LNCaP clone FGC (cell line): Measurements from ENCODE around the gene ITPKB.
"Not testable (repeated sequence)": the region's sequence is repeated elsewhere in the genome, so short reads cannot be mapped to it uniquely, and the experiment has no call there.

ENCODE experiments used
- DNase-seq: peaks from one replicate; pipeline ENCODE4 v3.0.0-alpha.2; 2011; ENCODE audit warnings: low read depth
- H3K4me3 ChIP-seq: 2 replicates; pipeline ENCODE4 v1.5.1; 2011; ENCODE audit warnings: mild to moderate bottlenecking, low read depth, low read length, control low read depth
- CTCF ChIP-seq: IDR thresholded peaks from 2 replicates; pipeline ENCODE4 v1.5.1; 2012; ENCODE audit warnings: mild to moderate bottlenecking; ENCODE audit not compliant: control insufficient read depth, insufficient read depth; ENCODE audit errors: extremely low read depth

The ITPKB gene

GRCh38 chr1:226643177-226643576, 95.9 kb downstream of the ITPKB start:
- no peak for TF ChIP-seq CTCF
- H3K4me3 ChIP-seq, result no peak overlapping the region
- no peak for DNase-seq

GRCh38 chr1:226642421-226642820, 96.7 kb downstream of the ITPKB start:
- no peak for TF ChIP-seq CTCF
- DNase-seq, result no peak
- H3K4me3 ChIP-seq, result no peak overlapping the region

- no peak for TF ChIP-seq CTCF
- DNase-seq, result no peak
- H3K4me3 ChIP-seq, result no peak overlapping the region
Observed at GRCh38 chr1:226641671-226642231, 97.3 kb downstream of the ITPKB start.

GRCh38 chr1:226640321-226641136, 98.6 kb downstream of the ITPKB start:
- DNase-seq, result no peak
- TF ChIP-seq CTCF, result no peak

GRCh38 chr1:226639631-226640061, 99.4 kb downstream of the ITPKB start:
- DNase-seq, result no peak
- TF ChIP-seq CTCF, result no peak

More at GRCh38 chr1:226640321-226641136, 98.6 kb downstream of the ITPKB start:
- no peak overlapping the region for H3K4me3 ChIP-seq

GRCh38 chr1:226639206-226639605, 99.9 kb downstream of the ITPKB start:
- not testable (repeated sequence) for DNase-seq, H3K4me3 ChIP-seq

More at GRCh38 chr1:226639631-226640061, 99.4 kb downstream of the ITPKB start:
- no peak overlapping the region for H3K4me3 ChIP-seq

- no peak overlapping the region for H3K4me3 ChIP-seq
- no peak for DNase-seq
- TF ChIP-seq CTCF, result no peak
Observed at GRCh38 chr1:226638608-226639007, 100.5 kb downstream of the ITPKB start.
